ENCODE data around the gene SCAF4.
A peak's percentile ranks its signal among the peaks of the same experiment; 100 is the strongest.

GRCh38 chr21:31780944-31781343 lies 49.0 kb upstream of the SCAF4 start:
- TF ChIP-seq RAD21 (IDR thresholded peaks at IDR 0.05; ENCODE audit: low read depth): peak; percentile 20; the same call in 1 of the 2 replicates
- TF ChIP-seq ZBTB7A (IDR thresholded peaks at IDR 0.05; ENCODE audit: low read depth): no peak
